Measurements from ENCODE around the gene MTERF2. TPM values are rescaled to one million over a fixed set of nuclear protein-coding genes. Genes with fewer than 3 reads are reported as not detected.
A peak's percentile ranks its signal among the peaks of the same experiment; 100 is the strongest.

Gene MTERF2
- total and polyA plus RNA-seq, 2 of the 13 experiments (the other 11 are each of a cell fraction or from before 2014, with no cell fraction given) = 8.0 to 11.6 TPM

- no peak for TF ChIP-seq NFYB (CRISPR knock-in tag; IDR thresholded peaks at IDR 0.05)
- no peak for TF ChIP-seq HNF1B (CRISPR knock-in tag; IDR thresholded peaks at IDR 0.05)
- TF ChIP-seq ZNF121 (CRISPR knock-in tag; IDR thresholded peaks at IDR 0.05) = no peak
- TF ChIP-seq ZKSCAN8 (CRISPR knock-in tag; IDR thresholded peaks at IDR 0.05; ENCODE audit: borderline replicate concordance) = peak; percentile 52; the same call in 1 of the 2 replicates
- peak; percentile 90 for TF ChIP-seq PAXIP1 (CRISPR knock-in tag; conservative IDR thresholded peaks at IDR 0.05)
- no peak for TF ChIP-seq THAP8 (CRISPR knock-in tag; IDR thresholded peaks at IDR 0.05; ENCODE audit: borderline replicate concordance)
- no peak for TF ChIP-seq GATA4 (IDR thresholded peaks at IDR 0.05; ENCODE audit: borderline replicate concordance, low read depth)
- no peak for TF ChIP-seq FUBP1 (CRISPR knock-in tag; IDR thresholded peaks at IDR 0.05; ENCODE audit: borderline replicate concordance)
- TF ChIP-seq AHDC1 (CRISPR knock-in tag; IDR thresholded peaks at IDR 0.05; ENCODE audit: borderline replicate concordance) = peak; percentile 70; the same call in 1 of the 2 replicates
- TF ChIP-seq CEBPG (CRISPR knock-in tag; IDR thresholded peaks at IDR 0.05) = peak; percentile 51
- TF ChIP-seq BCLAF1 (IDR thresholded peaks at IDR 0.05) = no peak
Measured at GRCh38 chr12:106975993-106976658, 10.8 kb downstream of the MTERF2 start (continued).
